ENCODE data around the gene TSPAN18.

TSPAN18 gene

GRCh38 chr11:44833221-44833876, 106.6 kb downstream of the TSPAN18 start:
- TF ChIP-seq CTCF (IDR thresholded peaks at IDR 0.05; ENCODE audit: low read depth, low read length, missing control alignments) = no peak
- DNase-seq (ENCODE audit: low read depth) = no peak
- no peak overlapping the region for H3K4me3 ChIP-seq (ENCODE audit: low read depth, low read length)

GRCh38 chr11:44833877-44834452, 107.2 kb downstream of the TSPAN18 start:
- no peak for DNase-seq (ENCODE audit: low read depth)
- TF ChIP-seq CTCF (IDR thresholded peaks at IDR 0.05; ENCODE audit: low read depth, low read length, missing control alignments) = no peak
- H3K4me3 ChIP-seq (ENCODE audit: low read depth, low read length) = no peak overlapping the region

GRCh38 chr11:44834846-44835245, 108.1 kb downstream of the TSPAN18 start:
- no peak for TF ChIP-seq CTCF (IDR thresholded peaks at IDR 0.05; ENCODE audit: low read depth, low read length, missing control alignments)
- no peak for DNase-seq (ENCODE audit: low read depth)
- no peak overlapping the region for H3K4me3 ChIP-seq (ENCODE audit: low read depth, low read length)

GRCh38 chr11:44835296-44835695, 108.5 kb downstream of the TSPAN18 start:
- TF ChIP-seq CTCF (IDR thresholded peaks at IDR 0.05; ENCODE audit: low read depth, low read length, missing control alignments) = no peak
- no peak for DNase-seq (ENCODE audit: low read depth)
- H3K4me3 ChIP-seq (ENCODE audit: low read depth, low read length) = no peak overlapping the region

GRCh38 chr11:44835938-44836337, 109.2 kb downstream of the TSPAN18 start:
- no peak for DNase-seq (ENCODE audit: low read depth)
- no peak for TF ChIP-seq CTCF (IDR thresholded peaks at IDR 0.05; ENCODE audit: low read depth, low read length, missing control alignments)
- no peak overlapping the region for H3K4me3 ChIP-seq (ENCODE audit: low read depth, low read length)

GRCh38 chr11:44837661-44838060, 110.9 kb downstream of the TSPAN18 start:
- H3K4me3 ChIP-seq (ENCODE audit: low read depth, low read length) = no peak overlapping the region
- no peak for TF ChIP-seq CTCF (IDR thresholded peaks at IDR 0.05; ENCODE audit: low read depth, low read length, missing control alignments)
- DNase-seq (ENCODE audit: low read depth) = no peak
